ENCODE measurements around the gene ZNF491. TPM values are rescaled to one million over a fixed set of nuclear protein-coding genes. Genes with fewer than 3 reads are reported as not detected.

Gene ZNF491
- total and polyA plus RNA-seq, 9 donors: 2.2 to 6.5 (median 4.0) TPM

DNA sequence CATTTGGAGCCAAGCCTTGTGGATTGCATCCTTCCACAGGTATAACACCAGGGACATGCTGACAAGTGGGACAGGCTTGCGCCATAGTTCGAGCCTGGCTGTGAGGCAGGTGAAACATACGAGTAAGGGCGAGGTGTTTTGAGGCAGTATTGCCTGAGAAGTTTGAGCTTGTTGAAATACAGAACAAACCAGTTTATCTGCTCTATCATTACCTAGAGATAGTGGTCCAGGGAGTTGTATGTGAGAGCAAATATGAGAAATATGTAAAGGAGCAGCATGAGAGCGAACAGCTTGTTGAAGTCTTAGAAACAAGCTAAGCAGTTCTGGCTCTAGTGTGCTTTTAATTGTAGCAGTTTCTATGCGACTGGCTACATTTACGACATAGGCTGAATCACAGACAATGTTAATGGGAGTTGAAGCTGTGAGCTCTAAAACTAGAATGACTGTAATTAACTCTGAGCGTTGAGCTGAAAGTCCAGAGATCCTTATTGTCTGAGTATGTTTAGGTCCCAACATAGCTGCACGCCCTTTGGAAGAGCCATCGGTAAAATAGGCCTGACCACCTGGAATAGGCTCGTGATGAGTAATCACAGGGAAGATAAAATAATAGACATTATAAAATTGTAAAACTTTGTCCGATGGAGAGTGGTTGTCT lies 58.4 kb downstream of the ZNF491 start:
- intact Hi-C loops (cut with DNase I): no loop called here
- TF ChIP-seq, protein P1, sequence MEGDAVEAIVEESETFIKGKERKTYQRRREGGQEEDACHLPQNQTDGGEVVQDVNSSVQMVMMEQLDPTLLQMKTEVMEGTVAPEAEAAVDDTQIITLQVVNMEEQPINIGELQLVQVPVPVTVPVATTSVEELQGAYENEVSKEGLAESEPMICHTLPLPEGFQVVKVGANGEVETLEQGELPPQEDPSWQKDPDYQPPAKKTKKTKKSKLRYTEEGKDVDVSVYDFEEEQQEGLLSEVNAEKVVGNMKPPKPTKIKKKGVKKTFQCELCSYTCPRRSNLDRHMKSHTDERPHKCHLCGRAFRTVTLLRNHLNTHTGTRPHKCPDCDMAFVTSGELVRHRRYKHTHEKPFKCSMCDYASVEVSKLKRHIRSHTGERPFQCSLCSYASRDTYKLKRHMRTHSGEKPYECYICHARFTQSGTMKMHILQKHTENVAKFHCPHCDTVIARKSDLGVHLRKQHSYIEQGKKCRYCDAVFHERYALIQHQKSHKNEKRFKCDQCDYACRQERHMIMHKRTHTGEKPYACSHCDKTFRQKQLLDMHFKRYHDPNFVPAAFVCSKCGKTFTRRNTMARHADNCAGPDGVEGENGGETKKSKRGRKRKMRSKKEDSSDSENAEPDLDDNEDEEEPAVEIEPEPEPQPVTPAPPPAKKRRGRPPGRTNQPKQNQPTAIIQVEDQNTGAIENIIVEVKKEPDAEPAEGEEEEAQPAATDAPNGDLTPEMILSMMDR (IDR thresholded peaks at IDR 0.05): no peak
- TF ChIP-seq EP300 (IDR thresholded peaks at IDR 0.05): no peak
- no peak for TF ChIP-seq POLR2A (IDR thresholded peaks at IDR 0.05)
- no peaks in the 10 kb centered on the region for H3K36me3 ChIP-seq
- H3K27ac ChIP-seq: no peak overlapping the region
- no peaks in the 10 kb centered on the region for H3K27me3 ChIP-seq
- no peaks in the 10 kb centered on the region for H3K4me1 ChIP-seq (ENCODE audit: insufficient read depth)
- H3K9me3 ChIP-seq: no peaks in the 10 kb centered on the region
- 91 to 96% (median 94%) methylated on average over 12 of the region's 12 CpGs for WGBS, 3 donors
- no peak for DNase-seq
- H3K4me3 ChIP-seq: no peak overlapping the region

Other genes with a start within 250 kb of the ZNF491 start
- gene ELOF1, start 239.3 kb upstream of the ZNF491 start, total RNA-seq: 10 to 100 TPM; 30.4 to 57.4 (median 49.5) TPM
- 10 to 100 TPM; 39.4 to 49.1 TPM for gene ELOF1, start 239.3 kb upstream of the ZNF491 start, polyA plus RNA-seq
- 10 to 100 TPM in 6 of 7 donors, 1 to 10 TPM in 1; 7.9 to 54.4 (median 17.1) TPM for gene ACP5, start 220.9 kb upstream of the ZNF491 start, total RNA-seq
- 10 to 100 TPM; 30.5 to 66.9 TPM for gene ACP5, start 220.9 kb upstream of the ZNF491 start, polyA plus RNA-seq
- 10 to 100 TPM; 16.3 to 31.5 (median 17.9) TPM for gene ZNF627, start 201.0 kb upstream of the ZNF491 start, total RNA-seq
- 10 to 100 TPM; 14.4 to 16.1 TPM for gene ZNF627, start 201.0 kb upstream of the ZNF491 start, polyA plus RNA-seq
- gene ZNF823, start 59.6 kb upstream of the ZNF491 start, total RNA-seq: 10 to 100 TPM in 1 of 7 donors, 1 to 10 TPM in 6; 4.9 to 12.1 (median 8.6) TPM
- 1 to 10 TPM; 3.8 to 5.9 TPM for gene ZNF823, start 59.6 kb upstream of the ZNF491 start, polyA plus RNA-seq
- gene ZNF441, start 31.5 kb upstream of the ZNF491 start, total RNA-seq: 10 to 100 TPM in 6 of 7 donors, 1 to 10 TPM in 1; 8.3 to 26.7 (median 14.8) TPM
- gene ZNF441, start 31.5 kb upstream of the ZNF491 start, polyA plus RNA-seq: 1 to 10 TPM; 6.5 to 7.0 TPM
- gene ZNF440, start 15.8 kb downstream of the ZNF491 start, total RNA-seq: 10 to 100 TPM in 5 of 7 donors, 1 to 10 TPM in 2; 6.6 to 21.6 (median 12.1) TPM
- 1 to 10 TPM; 3.0 to 5.0 TPM for gene ZNF440, start 15.8 kb downstream of the ZNF491 start, polyA plus RNA-seq
- gene ZNF439, start 50.2 kb downstream of the ZNF491 start, total RNA-seq: 10 to 100 TPM in 6 of 7 donors, 1 to 10 TPM in 1; 7.1 to 14.6 (median 11.2) TPM
- gene ZNF439, start 50.2 kb downstream of the ZNF491 start, polyA plus RNA-seq: 1 to 10 TPM; 6.6 to 7.2 TPM
- gene ZNF69, start 89.3 kb downstream of the ZNF491 start, total RNA-seq: 10 to 100 TPM; 12.6 to 25.5 (median 15.4) TPM
- 10 to 100 TPM in 1 of 2 donors, 1 to 10 TPM in 1; 7.5 to 10.2 TPM for gene ZNF69, start 89.3 kb downstream of the ZNF491 start, polyA plus RNA-seq
- gene ZNF700, start 126.6 kb downstream of the ZNF491 start, total RNA-seq: 10 to 100 TPM in 6 of 7 donors, 1 to 10 TPM in 1; 8.6 to 22.3 (median 14.0) TPM
- 1 to 10 TPM; 6.7 to 7.6 TPM for gene ZNF700, start 126.6 kb downstream of the ZNF491 start, polyA plus RNA-seq
- gene ZNF763, start 166.5 kb downstream of the ZNF491 start, total RNA-seq: 10 to 100 TPM in 1 of 7 donors, 1 to 10 TPM in 6; 4.1 to 18.8 (median 8.3) TPM
- 1 to 10 TPM; 4.3 to 7.0 TPM for gene ZNF763, start 166.5 kb downstream of the ZNF491 start, polyA plus RNA-seq
- 10 to 100 TPM in 2 of 7 donors, 1 to 10 TPM in 5; 4.1 to 17.4 (median 6.8) TPM for gene ZNF433, start 237.2 kb downstream of the ZNF491 start, total RNA-seq
- gene ZNF433, start 237.2 kb downstream of the ZNF491 start, polyA plus RNA-seq: 1 to 10 TPM; 4.5 to 4.6 TPM

Measured in ovary (tissue), 9 donors.